ENCODE data around the gene CIPC. TPM values are rescaled to one million over a fixed set of nuclear protein-coding genes. Genes with fewer than 3 reads are reported as not detected.

The CIPC gene
- total and polyA plus RNA-seq, 2 of the 13 experiments (the other 11 are each of a cell fraction or from before 2014, with no cell fraction given), result 7.6 to 13.9 TPM

- TF ChIP-seq ZNF234 (CRISPR knock-in tag; conservative IDR thresholded peaks at IDR 0.05) (0 out of 2 replicates have a peak, but pooled peaks have one; percentile 39), MAZ (IDR thresholded peaks at IDR 0.05; ENCODE audit: borderline replicate concordance, low read depth, low read length) (peak; percentile 50; the same call in 1 of the 2 replicates), MAZ (CRISPR knock-in tag; IDR thresholded peaks at IDR 0.05; ENCODE audit: low read depth) (no peak), ZNF350 (CRISPR knock-in tag; IDR thresholded peaks at IDR 0.05; ENCODE audit: borderline replicate concordance, low read depth) (no peak), SIN3A (IDR thresholded peaks at IDR 0.05; ENCODE audit: borderline replicate concordance, low read depth, low read length) (no peak), RARG (CRISPR knock-in tag; IDR thresholded peaks at IDR 0.05; ENCODE audit: low read depth) (no peak), ZNF646 (CRISPR knock-in tag; IDR thresholded peaks at IDR 0.05) (no peak), ATF1 (CRISPR knock-in tag; IDR thresholded peaks at IDR 0.05) (no peak), PLSCR1 (CRISPR knock-in tag; IDR thresholded peaks at IDR 0.05; ENCODE audit: borderline replicate concordance) (no peak), MZF1 (CRISPR knock-in tag; IDR thresholded peaks at IDR 0.05; ENCODE audit: borderline replicate concordance) (no peak), ZNF354B (CRISPR knock-in tag; IDR thresholded peaks at IDR 0.05) (no peak), HNF4G (IDR thresholded peaks at IDR 0.05; ENCODE audit: borderline replicate concordance, low read depth, low read length) (no peak), HNF4G (CRISPR knock-in tag; IDR thresholded peaks at IDR 0.05; ENCODE audit: borderline replicate concordance, low read depth) (no peak), TSC22D2 (CRISPR knock-in tag; IDR thresholded peaks at IDR 0.05; ENCODE audit: borderline replicate concordance) (no peak), IRF1 (CRISPR knock-in tag; IDR thresholded peaks at IDR 0.05; ENCODE audit: low read depth) (no peak), MXI1 (IDR thresholded peaks at IDR 0.05; ENCODE audit: borderline replicate concordance, low read depth, low read length) (no peak), MEF2D (CRISPR knock-in tag; IDR thresholded peaks at IDR 0.05) (no peak), MYC (CRISPR knock-in tag; IDR thresholded peaks at IDR 0.05; ENCODE audit: borderline replicate concordance) (no peak), ZBTB1 (CRISPR knock-in tag; IDR thresholded peaks at IDR 0.05; ENCODE audit: borderline replicate concordance) (no peak), ZNF383 (CRISPR knock-in tag; IDR thresholded peaks at IDR 0.05; ENCODE audit: borderline replicate concordance) (no peak)
Observed at GRCh38 chr14:77053046-77053841, 44.8 kb upstream of the CIPC start (continued).
